Activated CD8-positive, alpha-beta T cell treated with anti-CD3 and anti-CD28 coated beads for 36 hours (primary cell): ENCODE data around the gene PRKACG. TPM values are rescaled to one million over a fixed set of nuclear protein-coding genes. Genes with fewer than 3 reads are reported as not detected.
"Not testable (repeated sequence)": the region's sequence is repeated elsewhere in the genome, so short reads cannot be mapped to it uniquely, and the experiment has no call there.

Experiments
- ATAC-seq: fragments of 200-7000 bp; cut with Tn5 transposase; one replicate; pipeline ENCODE4 v1.10.0; 2021; ENCODE audit warnings: mild to moderate bottlenecking, moderate library complexity
- CTCF ChIA-PET: fragments of 350-600 bp; sonication (Branson Sonifier 250); formaldehyde crosslinking; loops from one replicate; lab custom pipeline; 2021; ENCODE audit warnings: antibody characterized with exemption; lab: Charles Lee
- POLR2A ChIA-PET: fragments of 350-600 bp; sonication (Branson Sonifier 250); formaldehyde crosslinking; loops from one replicate; lab custom pipeline; 2021; ENCODE audit warnings: antibody characterized with exemption; lab: Charles Lee
- DNase-seq: peaks from one replicate; pipeline ENCODE4 v3.0.0-alpha.2; 2020
- H3K27ac Mint-ChIP-seq: one replicate; pipeline ENCODE4 v1.8.0; 2021; ENCODE audit warnings: mild to moderate bottlenecking, mixed read lengths
- H3K27me3 Mint-ChIP-seq: one replicate; pipeline ENCODE4 v1.8.0; 2021; ENCODE audit warnings: mixed read lengths
- H3K36me3 Mint-ChIP-seq: one replicate; pipeline ENCODE4 v1.8.0; 2021; ENCODE audit warnings: low read depth, mixed read lengths
- H3K4me1 Mint-ChIP-seq: one replicate; pipeline ENCODE4 v1.8.0; 2021; ENCODE audit warnings: low read depth, mixed read lengths
- H3K4me3 Mint-ChIP-seq: one replicate; pipeline ENCODE4 v1.8.0; 2021; ENCODE audit warnings: mild to moderate bottlenecking, moderate library complexity, mixed read lengths
- H3K9me3 Mint-ChIP-seq: one replicate; pipeline ENCODE4 v1.8.0; 2021; ENCODE audit warnings: mixed read lengths
- CTCF ChIP-seq: fragments of 200-600 bp; IDR thresholded peaks from one replicate; pipeline ENCODE4 v1.8.0; 2022; ENCODE audit warnings: antibody characterized with exemption, mild to moderate bottlenecking
- intact Hi-C: fragments of 100-400 bp; cut with micrococcal nuclease; formaldehyde crosslinking; loops from one replicate; pipeline ENCODE4 v1.10.0; 2022
- total RNA-seq, 2 experiments: library from RNA; stranded (reverse); gene quantifications; one replicate each; pipeline ENCODE4 v1.2.3, GENCODE V29; 2021

The PRKACG gene
- total RNA-seq, 2 experiments from 2014 or later, result not detected

GRCh38 chr9:69054989-69055388, 41.1 kb upstream of the PRKACG start:
- POLR2A ChIA-PET, result no interaction called here

GRCh38 chr9:69050936-69051335, 37.0 kb upstream of the PRKACG start:
- H3K4me3 Mint-ChIP-seq, DNase-seq, H3K4me1 Mint-ChIP-seq, H3K27me3 Mint-ChIP-seq, H3K9me3 Mint-ChIP-seq, POLR2A ChIA-PET, ATAC-seq, H3K27ac Mint-ChIP-seq: not testable (repeated sequence)
- H3K36me3 Mint-ChIP-seq, result peaks cover 15% of the 10 kb centered on the region
- CTCF ChIA-PET, result interaction anchor here (14.7 kb wide), 1 partner anchor 142 kb away, joined by 174 read pairs; no protein-coding TSS in a partner anchor
- intact Hi-C loops, result loop anchor here (5.0 kb wide), 1 partner anchor 496 kb away; no protein-coding TSS in a partner anchor

More at GRCh38 chr9:69054989-69055388, 41.1 kb upstream of the PRKACG start:
- Mint-ChIP-seq H3K27me3 (no peaks in the 10 kb centered on the region), H3K4me3 (no peak overlapping the region), H3K36me3 (peaks cover 28% of the 10 kb centered on the region), H3K27ac (no peak overlapping the region), H3K4me1 (peaks cover 2% of the 10 kb centered on the region), H3K9me3 (no peaks in the 10 kb centered on the region)
- no peak for DNase-seq
- intact Hi-C loops, result loop anchor here (1.0 to 5.0 kb wide), 2 partner anchors 138 to 492 kb away; no protein-coding TSS in a partner anchor
- TF ChIP-seq CTCF, result no peak
- no peak for ATAC-seq
- CTCF ChIA-PET, result interaction anchor here (0.6 to 14.7 kb wide), 10 partner anchors 10 to 143 kb away, joined by 3 to 174 read pairs (median 5); partner anchors contain the start of gene FXN

- H3K27me3 Mint-ChIP-seq, result no peaks in the 10 kb centered on the region
- DNase-seq (no peak), ATAC-seq (no peak)
- H3K4me3 Mint-ChIP-seq, result no peak overlapping the region
- intact Hi-C loops, result no loop called here
- no peaks in the 10 kb centered on the region for H3K9me3 Mint-ChIP-seq
- no peak overlapping the region for H3K27ac Mint-ChIP-seq
- ChIA-PET POLR2A (no interaction called here), CTCF (interaction anchor here (0.9 to 14.7 kb wide), 2 partner anchors 112 to 144 kb away, joined by 3 to 174 read pairs; no protein-coding TSS in a partner anchor)
- peaks cover 10% of the 10 kb centered on the region for H3K4me1 Mint-ChIP-seq
- peaks cover 9% of the 10 kb centered on the region for H3K36me3 Mint-ChIP-seq
- no peak for TF ChIP-seq CTCF
Observed at GRCh38 chr9:69049094-69049493, 35.2 kb upstream of the PRKACG start.

- intact Hi-C loops, result no loop called here
- Mint-ChIP-seq H3K27me3 (no peaks in the 10 kb centered on the region), H3K4me1 (peaks cover 17% of the 10 kb centered on the region), H3K4me3 (no peak overlapping the region), H3K9me3 (no peaks in the 10 kb centered on the region), H3K36me3 (peaks cover 6% of the 10 kb centered on the region), H3K27ac (no peak overlapping the region)
- DNase-seq, result no peak
- no peak for TF ChIP-seq CTCF
- ATAC-seq, result no peak
- ChIA-PET POLR2A (no interaction called here), CTCF (interaction anchor here (3.0 to 14.7 kb wide), 2 partner anchors 12 to 146 kb away, joined by 10 to 174 read pairs; partner anchors contain the start of gene FXN)
Observed at GRCh38 chr9:69047371-69047770, 33.5 kb upstream of the PRKACG start.

GRCh38 chr9:69046723-69047122, 32.8 kb upstream of the PRKACG start:
- H3K27ac Mint-ChIP-seq, result no peak overlapping the region
- peaks cover 6% of the 10 kb centered on the region for H3K36me3 Mint-ChIP-seq
- TF ChIP-seq CTCF, result no peak
- intact Hi-C loops, result no loop called here
- H3K9me3 Mint-ChIP-seq, result no peaks in the 10 kb centered on the region
- H3K27me3 Mint-ChIP-seq, result no peaks in the 10 kb centered on the region
- POLR2A ChIA-PET, result no interaction called here
- CTCF ChIA-PET, result interaction anchor here (3.0 to 14.7 kb wide), 2 partner anchors 11 to 146 kb away, joined by 10 to 174 read pairs; partner anchors contain the start of gene FXN
- H3K4me3 Mint-ChIP-seq, result no peak overlapping the region
- H3K4me1 Mint-ChIP-seq, result peaks cover 17% of the 10 kb centered on the region
- no peak for DNase-seq
- ATAC-seq, result no peak
